Measurements from ENCODE around the gene GJC1.

The GJC1 gene

DNA sequence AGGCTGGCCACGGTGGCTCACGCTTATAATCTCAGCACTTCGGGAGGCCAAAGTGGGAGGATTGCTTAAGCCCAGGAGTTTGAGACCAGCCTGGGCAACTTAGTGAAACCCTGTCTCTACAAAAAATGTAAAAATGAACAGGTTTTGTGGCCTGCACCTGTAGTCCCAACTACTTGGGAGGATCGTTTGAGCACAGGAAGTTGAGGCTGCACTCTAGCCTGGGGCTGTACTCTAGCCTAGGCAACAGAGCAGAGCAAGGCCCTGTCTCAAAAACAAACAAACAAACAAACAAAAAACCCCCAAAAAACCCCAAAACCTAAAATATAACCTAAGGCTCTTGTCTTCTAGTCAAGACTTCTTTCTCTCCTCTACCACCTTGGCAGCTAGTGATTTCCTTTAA lies 10.2 kb upstream of the GJC1 start:
- TF ChIP-seq, protein P1, sequence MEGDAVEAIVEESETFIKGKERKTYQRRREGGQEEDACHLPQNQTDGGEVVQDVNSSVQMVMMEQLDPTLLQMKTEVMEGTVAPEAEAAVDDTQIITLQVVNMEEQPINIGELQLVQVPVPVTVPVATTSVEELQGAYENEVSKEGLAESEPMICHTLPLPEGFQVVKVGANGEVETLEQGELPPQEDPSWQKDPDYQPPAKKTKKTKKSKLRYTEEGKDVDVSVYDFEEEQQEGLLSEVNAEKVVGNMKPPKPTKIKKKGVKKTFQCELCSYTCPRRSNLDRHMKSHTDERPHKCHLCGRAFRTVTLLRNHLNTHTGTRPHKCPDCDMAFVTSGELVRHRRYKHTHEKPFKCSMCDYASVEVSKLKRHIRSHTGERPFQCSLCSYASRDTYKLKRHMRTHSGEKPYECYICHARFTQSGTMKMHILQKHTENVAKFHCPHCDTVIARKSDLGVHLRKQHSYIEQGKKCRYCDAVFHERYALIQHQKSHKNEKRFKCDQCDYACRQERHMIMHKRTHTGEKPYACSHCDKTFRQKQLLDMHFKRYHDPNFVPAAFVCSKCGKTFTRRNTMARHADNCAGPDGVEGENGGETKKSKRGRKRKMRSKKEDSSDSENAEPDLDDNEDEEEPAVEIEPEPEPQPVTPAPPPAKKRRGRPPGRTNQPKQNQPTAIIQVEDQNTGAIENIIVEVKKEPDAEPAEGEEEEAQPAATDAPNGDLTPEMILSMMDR (IDR thresholded peaks at IDR 0.05; ENCODE audit: extremely low read depth, insufficient read depth, missing control alignments): no peak
- in situ Hi-C loops (cut with MboI; ENCODE audit: low pct_unique_long_range_greater_than_20kb, low sequenced_read_pairs, unreplicated experiment): no loop called here
- DNase-seq (ENCODE audit: low spot score): no peak

DNA sequence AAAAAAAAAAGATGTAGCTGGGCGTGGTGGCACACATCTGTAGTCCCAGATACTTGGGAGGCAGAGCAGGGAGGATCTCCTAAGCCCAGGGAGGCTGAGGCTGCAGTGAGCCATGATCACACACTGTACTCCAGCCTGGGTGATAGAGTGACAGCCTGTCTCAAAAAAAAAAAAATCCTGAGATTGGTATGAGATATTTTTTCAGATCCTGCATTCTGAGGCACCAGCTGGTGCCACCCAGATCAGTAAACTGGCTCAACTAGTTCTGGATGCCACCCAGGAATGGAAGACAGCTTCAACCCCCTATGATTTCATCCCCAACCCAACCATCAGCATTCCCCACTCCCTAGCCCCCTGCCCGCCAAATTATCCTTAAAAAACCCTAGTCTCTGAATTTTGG lies 7.1 kb upstream of the GJC1 start:
- TF ChIP-seq, protein P1 (IDR thresholded peaks at IDR 0.05; ENCODE audit: extremely low read depth, insufficient read depth, missing control alignments): no peak
- DNase-seq (ENCODE audit: low spot score): no peak
- in situ Hi-C loops (cut with MboI; ENCODE audit: low pct_unique_long_range_greater_than_20kb, low sequenced_read_pairs, unreplicated experiment): no loop called here

DNA sequence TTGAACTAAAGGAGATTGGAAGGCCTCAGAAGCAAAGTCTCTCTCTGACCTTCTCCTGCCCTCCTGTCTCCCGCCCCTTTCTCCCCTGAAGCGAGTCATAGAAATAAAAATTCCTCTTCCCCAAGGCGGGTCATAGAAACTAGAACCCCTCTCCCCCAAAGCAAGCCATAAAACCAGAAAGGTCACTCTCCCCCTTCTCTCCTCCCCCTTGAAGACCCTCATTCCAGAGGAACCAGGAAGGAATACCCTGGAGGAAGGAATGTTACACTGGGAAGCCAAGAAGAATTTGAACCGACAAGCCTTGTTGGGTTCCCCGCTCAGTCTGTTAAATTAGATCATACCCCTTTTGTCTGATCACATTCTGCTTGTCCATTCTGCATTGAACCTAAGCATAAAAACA lies 2.7 kb upstream of the GJC1 start:
- in situ Hi-C loops (cut with MboI; ENCODE audit: low pct_unique_long_range_greater_than_20kb, low sequenced_read_pairs, unreplicated experiment): no loop called here
- DNase-seq (ENCODE audit: low spot score): no peak
- TF ChIP-seq, protein P1 (IDR thresholded peaks at IDR 0.05; ENCODE audit: extremely low read depth, insufficient read depth, missing control alignments): no peak

DNA sequence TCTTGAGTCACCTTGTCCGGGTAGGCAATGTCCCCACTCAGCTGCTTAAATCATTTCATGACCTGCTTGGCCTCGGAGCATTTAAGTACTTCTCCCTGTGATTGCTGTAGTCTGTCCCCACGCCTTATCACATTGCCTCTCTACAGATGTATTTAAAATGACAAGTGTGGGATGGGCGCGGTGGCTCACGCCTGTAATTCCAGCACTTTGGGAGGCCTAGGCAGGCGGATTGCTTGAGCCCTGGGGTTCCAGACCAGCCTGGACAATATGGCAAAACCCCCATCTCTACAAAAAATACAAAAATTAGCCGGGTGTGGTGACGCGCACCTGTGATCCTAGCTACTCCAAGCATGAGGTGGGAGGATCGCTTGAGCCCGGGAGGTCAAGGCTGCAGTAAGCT lies 1.3 kb upstream of the GJC1 start:
- peak; percentile 7 for DNase-seq (ENCODE audit: low spot score)
- TF ChIP-seq, protein P1 (IDR thresholded peaks at IDR 0.05; ENCODE audit: extremely low read depth, insufficient read depth, missing control alignments): no peak
- in situ Hi-C loops (cut with MboI; ENCODE audit: low pct_unique_long_range_greater_than_20kb, low sequenced_read_pairs, unreplicated experiment): no loop called here

DNA sequence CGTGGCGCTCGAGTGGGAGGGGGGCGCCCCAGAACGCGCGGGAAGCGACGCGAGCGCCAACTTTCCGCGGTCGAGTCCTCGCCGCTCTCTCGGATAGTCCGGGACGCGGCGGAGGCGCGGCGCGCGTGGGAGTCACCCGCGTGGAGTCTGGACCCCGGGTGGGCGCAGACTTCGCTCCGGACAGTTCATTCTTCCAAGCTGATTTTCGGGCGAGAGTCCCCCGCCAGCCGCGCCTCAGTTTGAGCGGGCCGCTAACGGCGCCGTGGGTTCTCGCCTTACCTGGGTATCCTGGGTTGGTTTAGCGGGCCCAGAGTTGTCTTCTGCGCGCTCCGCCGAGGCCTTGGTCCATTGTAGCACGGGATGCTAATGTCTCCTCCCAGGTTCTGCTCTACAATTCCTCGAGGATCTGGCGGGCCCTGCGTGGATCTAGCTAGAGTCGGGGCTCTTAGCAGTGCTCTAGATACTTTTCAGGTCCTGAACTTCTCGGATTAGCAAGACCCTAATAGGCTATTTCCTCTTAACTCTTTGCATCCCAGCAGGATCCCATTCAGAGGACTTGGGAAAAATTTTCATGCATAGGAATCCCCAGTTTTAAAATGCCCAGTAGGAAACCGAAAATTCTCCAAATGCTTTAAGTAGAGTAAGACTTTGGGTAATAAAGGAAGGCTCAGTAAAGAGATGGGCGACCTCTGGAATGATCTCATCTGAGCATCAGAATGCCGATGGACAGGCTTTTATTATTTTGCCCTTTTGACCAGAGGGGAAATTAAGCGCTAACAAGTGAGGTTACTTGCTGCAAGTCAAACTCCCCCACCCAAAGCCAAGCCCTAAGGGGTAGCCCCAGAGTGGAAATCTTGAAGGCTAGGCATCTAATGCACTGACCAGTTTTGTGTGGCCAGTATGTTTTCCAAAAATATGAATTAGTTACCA lies 537 bp upstream of the GJC1 start:
- DNase-seq (ENCODE audit: low spot score): peak; percentile 28
- TF ChIP-seq, protein P1 (IDR thresholded peaks at IDR 0.05; ENCODE audit: extremely low read depth, insufficient read depth, missing control alignments): no peak
- in situ Hi-C loops (cut with MboI; ENCODE audit: low pct_unique_long_range_greater_than_20kb, low sequenced_read_pairs, unreplicated experiment): no loop called here

DNA sequence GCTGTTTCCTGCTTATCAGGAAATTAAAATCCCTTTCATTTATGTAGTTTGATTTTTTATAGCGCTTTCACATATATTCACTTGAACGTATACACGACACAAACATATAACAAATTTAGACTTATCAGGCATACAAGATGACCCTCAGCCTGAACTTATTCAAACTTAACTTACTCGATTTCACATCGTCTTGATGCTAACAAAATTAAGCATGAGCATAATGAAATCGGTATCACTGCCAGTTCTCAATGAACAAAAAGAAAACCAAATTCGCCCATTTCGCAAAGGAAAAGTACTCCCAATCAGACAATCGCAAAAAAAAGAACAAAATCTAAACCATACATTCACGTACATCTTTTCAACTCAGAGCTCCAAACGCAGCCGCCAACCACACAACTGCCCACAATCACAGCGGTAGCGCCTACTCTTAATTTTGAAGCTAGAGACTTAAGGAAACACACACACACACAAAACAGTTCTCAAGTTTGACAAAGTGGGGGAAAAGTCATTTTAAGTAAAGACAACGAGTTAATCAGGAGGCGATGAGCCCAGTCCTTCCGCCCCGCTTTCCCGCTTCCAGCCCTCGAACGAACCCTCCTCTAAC lies 1.1 kb downstream of the GJC1 start:
- TF ChIP-seq, protein P1 (IDR thresholded peaks at IDR 0.05; ENCODE audit: extremely low read depth, insufficient read depth, missing control alignments): no peak
- in situ Hi-C loops (cut with MboI; ENCODE audit: low pct_unique_long_range_greater_than_20kb, low sequenced_read_pairs, unreplicated experiment): no loop called here
- no peak for DNase-seq (ENCODE audit: low spot score)
